GM12878 (cell line): ENCODE results near the gene ANKRD28. TPM values are rescaled to one million over a fixed set of nuclear protein-coding genes. Genes with fewer than 3 reads are reported as not detected.

ENCODE experiments used
- ATAC-seq: fragments of 200-7000 bp; cut with Tn5 transposase; 3 replicates; pipeline ENCODE4 v1.9.1; 2020; ENCODE audit warnings: mild to moderate bottlenecking, moderate library complexity
- BruUV-seq: library from RNA; stranded (reverse); fragments of 400-500 nt; replicated peaks from 2 replicates; lab custom pipeline; 2021; lab: Mats Ljungman, UMichigan
- CTCF ChIA-PET: fragments of 300-600 bp; sonication (Branson Sonifier 250); formaldehyde crosslinking; extraction: SDS; loops from one replicate; lab custom pipeline; 2021; ENCODE audit warnings: inconsistent platforms; lab: Yijun Ruan, JAX
- POLR2A ChIA-PET: fragments of 350-600 bp; formaldehyde crosslinking; extraction: SDS; loops from one replicate; lab custom pipeline; 2021; ENCODE audit warnings: inconsistent platforms; lab: Charles Lee
- RAD21 ChIA-PET: fragments of 300-600 bp; sonication (Branson Sonifier 250); formaldehyde crosslinking; loops from one replicate; lab custom pipeline; 2023; ENCODE audit warnings: antibody characterized with exemption; ENCODE audit not compliant: unreplicated experiment; lab: Charles Lee
- SMC1A ChIA-PET: fragments of 300-600 bp; sonication (Branson Sonifier 250); formaldehyde crosslinking; loops from one replicate; lab custom pipeline; 2023; ENCODE audit not compliant: unreplicated experiment, uncharacterized antibody; lab: Charles Lee
- DNase-seq: peaks from one replicate; pipeline ENCODE4 v3.0.0-alpha.2; 2011; ENCODE audit warnings: low read depth, low spot score
- FAIRE-seq: peaks from 3 replicates; lab custom pipeline; 2011; peaks lifted over from hg19 to GRCh38; lab: Jason Lieb, UNC
- H2AFZ ChIP-seq: 2 replicates; pipeline ENCODE4 v1.6.0; 2011; ENCODE audit warnings: low read depth, low read length, control low read depth; ENCODE audit not compliant: control insufficient read depth
- H3K27ac ChIP-seq: 2 replicates; pipeline ENCODE4 v1.5.1; 2011; ENCODE audit warnings: control low read depth; ENCODE audit not compliant: control insufficient read depth, insufficient read depth
- H3K27me3 ChIP-seq, 2 experiments: replicated peaks in 1 of 2; 2 replicates each; pipeline versions ENCODE4 v1.6.0 to v1.6.1; 2011; ENCODE audit warnings: low read length in 1 of 2; ENCODE audit not compliant: control insufficient read depth in 2 of 2, insufficient read depth in 2 of 2
- H3K36me3 ChIP-seq, 2 experiments: 2 replicates each; pipeline ENCODE4 v1.5.1; 2011; ENCODE audit warnings: low read length in 1 of 2; ENCODE audit not compliant: control insufficient read depth in 2 of 2, insufficient read depth in 2 of 2
- H3K4me1 ChIP-seq: 2 replicates; pipeline ENCODE4 v1.6.1; 2011; ENCODE audit warnings: mild to moderate bottlenecking, low read length, moderate library complexity, mixed read lengths; ENCODE audit not compliant: control insufficient read depth, insufficient read depth
- H3K4me2 ChIP-seq: 2 replicates; pipeline ENCODE4 v1.6.0; 2011; ENCODE audit warnings: control low read depth; ENCODE audit not compliant: control insufficient read depth, insufficient read depth
- H3K4me3 ChIP-seq: fragments of 200-600 bp; sonication (generic); 2 replicates; pipeline ENCODE4 v1.5.1; 2016
- H3K79me2 ChIP-seq: 2 replicates; pipeline ENCODE4 v1.6.0; 2011; ENCODE audit warnings: low read length; ENCODE audit not compliant: control insufficient read depth, insufficient read depth
- H3K9ac ChIP-seq: 2 replicates; pipeline ENCODE4 v1.8.0; 2011; ENCODE audit warnings: low read length, control low read depth, mixed read lengths; ENCODE audit not compliant: control insufficient read depth, insufficient read depth
- H3K9me3 ChIP-seq: replicated peaks from 3 replicates; pipeline ENCODE4 v1.5.1; 2011; ENCODE audit warnings: mild to moderate bottlenecking, low read length; ENCODE audit not compliant: control insufficient read depth, insufficient read depth
- H4K20me1 ChIP-seq: 2 replicates; pipeline ENCODE4 v1.6.0; 2011; ENCODE audit not compliant: control insufficient read depth, insufficient read depth
- EED ChIP-seq: sonication (generic); IDR thresholded peaks from 2 replicates; pipeline ENCODE4 v1.6.1; 2016; ENCODE audit warnings: antibody characterized with exemption, low read depth
- FOXK2 ChIP-seq: fragments of 450-650 bp; IDR thresholded peaks from 2 replicates; pipeline ENCODE4 v1.6.1; 2017; ENCODE audit warnings: mild to moderate bottlenecking, moderate library complexity
- HCFC1 ChIP-seq: fragments of 150-350 bp; IDR thresholded peaks from 2 replicates; pipeline ENCODE4 v1.6.1; 2014; ENCODE audit warnings: low read length
- PAX5 ChIP-seq: IDR thresholded peaks from 2 replicates; pipeline ENCODE4 v1.6.1; 2011; ENCODE audit warnings: low read depth, low read length, borderline replicate concordance
- STAT3 ChIP-seq: IDR thresholded peaks from 2 replicates; pipeline ENCODE4 v1.6.1; 2011; ENCODE audit warnings: low read depth, low read length, improper control_type of control experiment
- ZNF24 ChIP-seq: fragments of 450-650 bp; IDR thresholded peaks from 2 replicates; pipeline ENCODE4 v1.6.1; 2017; ENCODE audit warnings: antibody characterized with exemption, mild to moderate bottlenecking
- WGBS: methylation state at CpG from one replicate; pipeline ENCODE4 v1.1.6; 2016; ENCODE audit warnings: low lambda C conversion rate; ENCODE audit not compliant: insufficient replicate concordance, insufficient coverage; ENCODE audit errors: missing lambda C conversion rate; 5-methylcytosine and 5-hydroxymethylcytosine counted together
- in situ Hi-C: fragments of 300-500 bp; cut with MboI; formaldehyde crosslinking; loops from 9 replicates; pipeline ENCODE4 v1.14.3; 2018; ENCODE audit warnings: mixed read lengths
- intact Hi-C: fragments of 100-400 bp; cut with micrococcal nuclease; formaldehyde crosslinking; loops from one replicate; pipeline ENCODE4 v1.14.2; 2022; ENCODE audit not compliant: unreplicated experiment
- polyA plus RNA-seq, 11 experiments: library from polyadenylated mRNA; depleted of rRNA in 4 of 11; unstranded in 6 of 11; stranded (reverse) in 5 of 11; fragments of >200 nt; fragmentation: Nextera tagmentation in 4 of 11; fragmentation: Illumina TruSeq in 1 of 11; extraction: Ambion mirVana in 4 of 11; extraction: Trizol in 1 of 11; gene quantifications; 1 replicate in 1 of 11; 2 replicates in 10 of 11; pipeline versions ENCODE4 v1.2.1 to v1.2.3, GENCODE V29; 2011 to 2016; ENCODE audit warnings: inconsistent platforms in 2 of 11, missing spikeins in 2 of 11, low read depth in 1 of 11
- total RNA-seq, 4 experiments: library from RNA; depleted of rRNA in 3 of 4; stranded (reverse); fragments of >200 nt in 3 of 4; fragmentation: Illumina TruSeq in 1 of 4; extraction: Trizol in 1 of 4; gene quantifications; 2 replicates each; pipeline versions ENCODE4 v1.2.1 to v1.2.3, GENCODE V29; 2013 to 2021
- TF ChIP-seq, protein P1 (sequence below): fragments of 450-650 bp; IDR thresholded peaks from 2 replicates; pipeline ENCODE4 v1.6.1; 2018; ENCODE audit warnings: mild to moderate bottlenecking, low read depth, moderate library complexity; ENCODE audit not compliant: partially characterized antibody
- TF ChIP-seq, protein P2 (sequence below): IDR thresholded peaks from 2 replicates; pipeline ENCODE4 v1.6.1; 2012; ENCODE audit warnings: low read depth, low read length, improper control_type of control experiment

ANKRD28 gene
- total and polyA plus RNA-seq, 10 of the 15 experiments (the other 5 are each of a cell fraction or from before 2014, with no cell fraction given): 11.2 to 105 (median 38.3) TPM

DNA sequence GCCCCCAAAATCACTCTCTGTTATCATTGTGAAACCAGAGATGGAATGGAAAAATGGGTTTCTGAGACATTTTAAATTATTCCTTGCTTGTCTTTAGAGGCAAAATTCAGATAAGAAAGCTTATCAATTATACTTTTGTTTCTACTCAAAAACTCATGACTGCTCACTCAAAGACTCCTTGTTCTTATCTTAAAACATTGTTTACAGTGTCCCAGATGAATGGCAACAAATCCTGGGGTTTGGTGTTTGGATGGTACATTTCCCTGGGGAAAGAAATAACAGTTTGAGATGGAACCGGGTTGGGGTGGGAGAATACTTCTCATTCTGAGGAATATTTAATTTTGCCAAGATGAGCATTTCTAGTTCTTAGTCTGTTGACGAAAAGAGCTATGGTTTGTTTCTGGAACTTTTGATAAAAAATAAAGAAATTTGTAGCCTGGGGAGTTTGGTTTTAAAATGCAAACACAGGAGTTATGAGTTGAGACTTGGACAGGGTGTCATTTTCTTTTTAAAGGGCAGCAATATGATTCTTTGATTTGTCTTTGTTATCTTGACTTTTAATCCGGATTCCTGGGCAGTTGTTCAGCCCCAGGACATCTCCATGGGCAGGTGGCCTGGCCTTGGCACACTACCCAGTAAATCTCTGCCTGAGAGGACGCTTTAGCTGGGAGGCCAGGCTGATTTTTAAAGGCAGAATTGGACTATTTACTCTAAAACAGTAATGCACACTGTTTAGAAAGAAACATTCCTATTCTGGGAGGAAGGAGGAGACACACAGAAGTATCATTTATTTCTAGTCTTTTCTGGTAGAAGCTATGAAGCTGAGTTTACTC, 163.8 kb downstream of the ANKRD28 start:
- no peak for FAIRE-seq
- peaks cover 6% of the 10 kb centered on the region; the same call in 2 of the 3 replicates for H3K9me3 ChIP-seq
- H3K4me2 ChIP-seq: no peak overlapping the region
- H3K27me3 ChIP-seq: no peaks in the 10 kb centered on the region
- in situ Hi-C loops (no loop called here), intact Hi-C loops (loop anchor here (5.0 to 10.0 kb wide), 2 partner anchors 33 to 541 kb away; partner anchors contain the start of gene GALNT15)
- no peak overlapping the region for H3K27ac ChIP-seq
- no TSS peak for BruUV-seq
- H2AFZ ChIP-seq: no peak overlapping the region
- H3K9ac ChIP-seq: no peak overlapping the region
- SMC1A ChIA-PET: interaction anchor here (0.8 to 14.5 kb wide), 6 partner anchors 9 to 212 kb away, joined by 3 to 362 read pairs (median 6); no protein-coding TSS in a partner anchor
- H4K20me1 ChIP-seq: no peaks in the 10 kb centered on the region
- no peak for TF ChIP-seq ZNF24
- no peak for TF ChIP-seq FOXK2
- TF ChIP-seq, protein P1, sequence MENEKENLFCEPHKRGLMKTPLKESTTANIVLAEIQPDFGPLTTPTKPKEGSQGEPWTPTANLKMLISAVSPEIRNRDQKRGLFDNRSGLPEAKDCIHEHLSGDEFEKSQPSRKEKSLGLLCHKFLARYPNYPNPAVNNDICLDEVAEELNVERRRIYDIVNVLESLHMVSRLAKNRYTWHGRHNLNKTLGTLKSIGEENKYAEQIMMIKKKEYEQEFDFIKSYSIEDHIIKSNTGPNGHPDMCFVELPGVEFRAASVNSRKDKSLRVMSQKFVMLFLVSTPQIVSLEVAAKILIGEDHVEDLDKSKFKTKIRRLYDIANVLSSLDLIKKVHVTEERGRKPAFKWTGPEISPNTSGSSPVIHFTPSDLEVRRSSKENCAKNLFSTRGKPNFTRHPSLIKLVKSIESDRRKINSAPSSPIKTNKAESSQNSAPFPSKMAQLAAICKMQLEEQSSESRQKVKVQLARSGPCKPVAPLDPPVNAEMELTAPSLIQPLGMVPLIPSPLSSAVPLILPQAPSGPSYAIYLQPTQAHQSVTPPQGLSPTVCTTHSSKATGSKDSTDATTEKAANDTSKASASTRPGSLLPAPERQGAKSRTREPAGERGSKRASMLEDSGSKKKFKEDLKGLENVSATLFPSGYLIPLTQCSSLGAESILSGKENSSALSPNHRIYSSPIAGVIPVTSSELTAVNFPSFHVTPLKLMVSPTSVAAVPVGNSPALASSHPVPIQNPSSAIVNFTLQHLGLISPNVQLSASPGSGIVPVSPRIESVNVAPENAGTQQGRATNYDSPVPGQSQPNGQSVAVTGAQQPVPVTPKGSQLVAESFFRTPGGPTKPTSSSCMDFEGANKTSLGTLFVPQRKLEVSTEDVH: no peak
- TF ChIP-seq STAT3: no peak
- TF ChIP-seq PAX5: no peak
- TF ChIP-seq EED: no peak
- TF ChIP-seq HCFC1: no peak
- TF ChIP-seq, protein P2, sequence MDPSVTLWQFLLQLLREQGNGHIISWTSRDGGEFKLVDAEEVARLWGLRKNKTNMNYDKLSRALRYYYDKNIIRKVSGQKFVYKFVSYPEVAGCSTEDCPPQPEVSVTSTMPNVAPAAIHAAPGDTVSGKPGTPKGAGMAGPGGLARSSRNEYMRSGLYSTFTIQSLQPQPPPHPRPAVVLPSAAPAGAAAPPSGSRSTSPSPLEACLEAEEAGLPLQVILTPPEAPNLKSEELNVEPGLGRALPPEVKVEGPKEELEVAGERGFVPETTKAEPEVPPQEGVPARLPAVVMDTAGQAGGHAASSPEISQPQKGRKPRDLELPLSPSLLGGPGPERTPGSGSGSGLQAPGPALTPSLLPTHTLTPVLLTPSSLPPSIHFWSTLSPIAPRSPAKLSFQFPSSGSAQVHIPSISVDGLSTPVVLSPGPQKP: no peak
- H3K4me3 ChIP-seq: no peak overlapping the region
- CTCF ChIA-PET: interaction anchor here (0.7 to 2.1 kb wide), 12 partner anchors 33 to 428 kb away, joined by 3 to 5 read pairs (median 4); partner anchors contain the start of genes ANKRD28 and CAPN7
- H3K36me3 ChIP-seq: no peaks in the 10 kb centered on the region
- no peaks in the 10 kb centered on the region for H3K79me2 ChIP-seq
- POLR2A ChIA-PET: interaction anchor here (1.3 to 2.7 kb wide), 5 partner anchors 163 to 179 kb away, joined by 3 to 10 read pairs (median 5); no protein-coding TSS in a partner anchor
- peaks cover 41% of the 10 kb centered on the region for H3K4me1 ChIP-seq
- 75% methylated on average over 4 of the region's 4 CpGs for WGBS
- RAD21 ChIA-PET: interaction anchor here (1.1 to 2.7 kb wide), 10 partner anchors 14 to 179 kb away, joined by 3 to 14 read pairs (median 4); partner anchors contain the start of gene ANKRD28
- ATAC-seq: no peak
- DNase-seq: no peak
